ENCODE data around the gene USE1.
A peak's percentile ranks its signal among the peaks of the same experiment; 100 is the strongest.

USE1 gene

DNA sequence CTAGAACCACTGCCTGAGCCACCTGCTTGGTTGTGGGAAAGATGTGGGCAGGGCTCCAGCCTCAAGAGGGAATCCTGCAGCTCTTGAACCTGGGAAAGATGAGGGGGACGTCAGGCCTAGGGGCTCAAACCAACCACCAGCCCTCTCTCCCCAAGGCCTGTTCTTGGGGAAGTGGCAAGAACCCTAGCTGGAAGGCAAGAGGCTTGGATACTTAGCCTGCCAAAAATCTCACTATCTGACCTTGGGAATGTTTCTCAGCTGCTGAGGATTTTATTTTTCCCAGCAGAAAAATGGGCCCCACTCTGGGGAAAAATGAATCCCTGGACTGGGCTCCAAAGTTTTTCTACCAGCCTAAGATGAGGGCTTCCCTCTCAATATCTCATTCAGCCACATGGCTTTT, 44.8 kb downstream of the USE1 start:
- TF ChIP-seq, protein P1, sequence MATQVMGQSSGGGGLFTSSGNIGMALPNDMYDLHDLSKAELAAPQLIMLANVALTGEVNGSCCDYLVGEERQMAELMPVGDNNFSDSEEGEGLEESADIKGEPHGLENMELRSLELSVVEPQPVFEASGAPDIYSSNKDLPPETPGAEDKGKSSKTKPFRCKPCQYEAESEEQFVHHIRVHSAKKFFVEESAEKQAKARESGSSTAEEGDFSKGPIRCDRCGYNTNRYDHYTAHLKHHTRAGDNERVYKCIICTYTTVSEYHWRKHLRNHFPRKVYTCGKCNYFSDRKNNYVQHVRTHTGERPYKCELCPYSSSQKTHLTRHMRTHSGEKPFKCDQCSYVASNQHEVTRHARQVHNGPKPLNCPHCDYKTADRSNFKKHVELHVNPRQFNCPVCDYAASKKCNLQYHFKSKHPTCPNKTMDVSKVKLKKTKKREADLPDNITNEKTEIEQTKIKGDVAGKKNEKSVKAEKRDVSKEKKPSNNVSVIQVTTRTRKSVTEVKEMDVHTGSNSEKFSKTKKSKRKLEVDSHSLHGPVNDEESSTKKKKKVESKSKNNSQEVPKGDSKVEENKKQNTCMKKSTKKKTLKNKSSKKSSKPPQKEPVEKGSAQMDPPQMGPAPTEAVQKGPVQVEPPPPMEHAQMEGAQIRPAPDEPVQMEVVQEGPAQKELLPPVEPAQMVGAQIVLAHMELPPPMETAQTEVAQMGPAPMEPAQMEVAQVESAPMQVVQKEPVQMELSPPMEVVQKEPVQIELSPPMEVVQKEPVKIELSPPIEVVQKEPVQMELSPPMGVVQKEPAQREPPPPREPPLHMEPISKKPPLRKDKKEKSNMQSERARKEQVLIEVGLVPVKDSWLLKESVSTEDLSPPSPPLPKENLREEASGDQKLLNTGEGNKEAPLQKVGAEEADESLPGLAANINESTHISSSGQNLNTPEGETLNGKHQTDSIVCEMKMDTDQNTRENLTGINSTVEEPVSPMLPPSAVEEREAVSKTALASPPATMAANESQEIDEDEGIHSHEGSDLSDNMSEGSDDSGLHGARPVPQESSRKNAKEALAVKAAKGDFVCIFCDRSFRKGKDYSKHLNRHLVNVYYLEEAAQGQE (IDR thresholded peaks at IDR 0.05; ENCODE audit: insufficient replicate concordance, low read depth), result no peak
- TF ChIP-seq SPI1 (IDR thresholded peaks at IDR 0.05; ENCODE audit: borderline replicate concordance, low read depth) (no peak), GABPA (IDR thresholded peaks at IDR 0.05; ENCODE audit: low read depth) (no peak), POLR2AphosphoS5 (IDR thresholded peaks at IDR 0.05; ENCODE audit: low read depth) (no peak)
- TF ChIP-seq, protein P2, sequence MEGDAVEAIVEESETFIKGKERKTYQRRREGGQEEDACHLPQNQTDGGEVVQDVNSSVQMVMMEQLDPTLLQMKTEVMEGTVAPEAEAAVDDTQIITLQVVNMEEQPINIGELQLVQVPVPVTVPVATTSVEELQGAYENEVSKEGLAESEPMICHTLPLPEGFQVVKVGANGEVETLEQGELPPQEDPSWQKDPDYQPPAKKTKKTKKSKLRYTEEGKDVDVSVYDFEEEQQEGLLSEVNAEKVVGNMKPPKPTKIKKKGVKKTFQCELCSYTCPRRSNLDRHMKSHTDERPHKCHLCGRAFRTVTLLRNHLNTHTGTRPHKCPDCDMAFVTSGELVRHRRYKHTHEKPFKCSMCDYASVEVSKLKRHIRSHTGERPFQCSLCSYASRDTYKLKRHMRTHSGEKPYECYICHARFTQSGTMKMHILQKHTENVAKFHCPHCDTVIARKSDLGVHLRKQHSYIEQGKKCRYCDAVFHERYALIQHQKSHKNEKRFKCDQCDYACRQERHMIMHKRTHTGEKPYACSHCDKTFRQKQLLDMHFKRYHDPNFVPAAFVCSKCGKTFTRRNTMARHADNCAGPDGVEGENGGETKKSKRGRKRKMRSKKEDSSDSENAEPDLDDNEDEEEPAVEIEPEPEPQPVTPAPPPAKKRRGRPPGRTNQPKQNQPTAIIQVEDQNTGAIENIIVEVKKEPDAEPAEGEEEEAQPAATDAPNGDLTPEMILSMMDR (IDR thresholded peaks at IDR 0.05; ENCODE audit: insufficient read depth, low read length), result no peak
- no peak overlapping the region for H3K27ac ChIP-seq (replicated peaks)
- H3K27me3 ChIP-seq (ENCODE audit: insufficient read depth, poor library complexity, severe bottlenecking), result no peaks in the 10 kb centered on the region
- DNase-seq (ENCODE audit: low read depth in 1 of 2, low spot score in 1 of 2), result no peak
- H3K4me3 ChIP-seq (replicated peaks; ENCODE audit: insufficient read depth, low read length), result no peak overlapping the region

DNA sequence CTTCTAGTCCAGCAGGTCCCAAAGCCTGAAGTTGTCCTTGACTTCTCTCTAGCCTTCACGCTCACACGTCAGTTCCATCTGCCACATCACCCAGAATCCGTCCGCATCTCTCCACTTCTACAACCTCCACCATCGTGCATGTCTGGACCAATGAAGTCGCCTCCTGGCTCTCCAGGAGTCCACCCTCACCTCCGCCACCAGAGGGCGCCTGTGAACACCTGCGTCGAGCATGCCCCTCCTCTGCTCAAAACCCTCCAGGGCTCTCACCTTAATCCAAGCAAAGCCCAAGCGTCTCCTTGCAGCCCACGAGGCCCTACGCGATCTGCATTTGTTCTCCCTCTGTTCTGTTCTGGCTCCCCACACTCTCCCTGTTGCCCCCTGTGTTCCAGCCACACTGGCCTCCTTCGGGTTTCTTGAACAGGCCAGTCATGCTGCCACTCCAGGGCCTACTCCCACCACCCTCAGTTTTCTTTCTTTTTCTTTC, 45.7 kb downstream of the USE1 start:
- H3K4me3 ChIP-seq (replicated peaks; ENCODE audit: insufficient read depth, low read length), result no peak overlapping the region
- no peak overlapping the region for H3K27ac ChIP-seq (replicated peaks)
- no peaks in the 10 kb centered on the region for H3K27me3 ChIP-seq (ENCODE audit: insufficient read depth, poor library complexity, severe bottlenecking)
- peak in 1 of 2 experiments; percentile 91 for DNase-seq (ENCODE audit: low read depth in 1 of 2, low spot score in 1 of 2)
- TF ChIP-seq, protein P2 (IDR thresholded peaks at IDR 0.05; ENCODE audit: insufficient read depth, low read length), result peak; percentile 93
- TF ChIP-seq, protein P1 (IDR thresholded peaks at IDR 0.05; ENCODE audit: insufficient replicate concordance, low read depth), result no peak
- no peak for TF ChIP-seq SPI1 (IDR thresholded peaks at IDR 0.05; ENCODE audit: borderline replicate concordance, low read depth)

DNA sequence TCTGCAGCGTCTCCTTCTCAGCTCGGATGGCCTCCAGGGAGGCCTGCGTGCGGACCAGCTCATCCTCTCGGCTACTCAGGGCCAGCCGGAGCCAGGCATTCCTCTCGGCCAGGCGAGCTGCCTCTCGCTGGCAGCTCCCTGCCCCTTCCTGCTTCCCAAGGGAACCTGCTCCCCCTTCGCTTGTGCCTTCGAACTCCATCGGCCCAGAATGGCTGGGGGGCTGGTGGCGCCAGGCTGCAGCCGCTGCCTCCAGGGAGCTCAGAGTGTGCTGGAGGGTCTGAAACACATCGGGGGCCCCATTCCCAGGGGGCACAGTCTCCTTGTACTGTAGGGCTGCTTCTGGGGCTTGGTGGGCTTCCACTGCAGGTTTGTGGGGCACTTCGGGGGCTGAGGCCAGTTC, 47.4 kb downstream of the USE1 start:
- no peak overlapping the region for H3K27ac ChIP-seq (replicated peaks)
- H3K4me3 ChIP-seq (replicated peaks; ENCODE audit: insufficient read depth, low read length), result no peak overlapping the region
- no peak for DNase-seq (ENCODE audit: low read depth in 1 of 2, low spot score in 1 of 2)
- no peaks in the 10 kb centered on the region for H3K27me3 ChIP-seq (ENCODE audit: insufficient read depth, poor library complexity, severe bottlenecking)
- no peak for TF ChIP-seq GABPA (IDR thresholded peaks at IDR 0.05; ENCODE audit: low read depth)
- no peak for TF ChIP-seq POLR2AphosphoS5 (IDR thresholded peaks at IDR 0.05; ENCODE audit: low read depth)
- TF ChIP-seq, protein P1 (IDR thresholded peaks at IDR 0.05; ENCODE audit: insufficient replicate concordance, low read depth), result no peak
- no peak for TF ChIP-seq SPI1 (IDR thresholded peaks at IDR 0.05; ENCODE audit: borderline replicate concordance, low read depth)
- TF ChIP-seq, protein P2 (IDR thresholded peaks at IDR 0.05; ENCODE audit: insufficient read depth, low read length), result no peak
